Omental fat pad (tissue), 4 donors: ENCODE data around the gene EVA1C. TPM values are rescaled to one million over a fixed set of nuclear protein-coding genes. Genes with fewer than 3 reads are reported as not detected.

Experiments
- ATAC-seq: fragments of 150-250 bp; one replicate; pipeline ENCODE4 v1.9.1; 2016; ENCODE audit warnings: mild to moderate bottlenecking, moderate library complexity; ENCODE audit not compliant: low FRiP score
- DNase-seq: peaks from one replicate; pipeline ENCODE4 v3.0.0-alpha.2; 2019; ENCODE audit warnings: low spot score
- total RNA-seq, 4 donors: library from RNA; depleted of rRNA; stranded (reverse); fragments of >200 nt; gene quantifications; one replicate each; pipeline ENCODE4 v1.1.0, GENCODE V29; 2016
- TF ChIP-seq, protein P1 (sequence below), 3 donors: fragments of 450-650 bp; IDR thresholded peaks; one replicate each; pipeline ENCODE4 v1.5.1; 2016 to 2017; ENCODE audit warnings: antibody characterized with exemption in 3 of 3, mild to moderate bottlenecking in 3 of 3, moderate library complexity in 2 of 3

Gene EVA1C
- total RNA-seq, 4 donors from 2014 or later, result 41.1 to 108 (median 75.9) TPM

DNA sequence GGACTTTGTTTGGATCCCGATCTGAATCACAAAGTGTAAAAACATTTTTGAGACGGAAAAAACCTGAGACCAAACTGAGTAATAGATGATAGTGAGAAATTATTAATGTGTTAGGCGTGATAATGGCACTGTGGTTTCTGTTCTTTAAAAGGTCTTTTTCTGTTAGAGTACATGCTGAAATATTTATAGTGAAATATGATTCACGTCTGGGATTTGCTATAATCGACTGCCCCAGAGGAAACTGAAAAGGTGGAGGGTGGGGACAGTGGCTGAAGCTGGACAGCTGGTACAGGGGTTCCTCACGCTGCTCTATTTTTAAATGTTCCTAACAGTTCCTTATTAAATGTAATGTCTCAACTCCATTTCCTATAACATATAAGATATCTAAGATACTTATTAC lies 30.9 kb upstream of the EVA1C start:
- no peak for DNase-seq
- TF ChIP-seq, protein P1, sequence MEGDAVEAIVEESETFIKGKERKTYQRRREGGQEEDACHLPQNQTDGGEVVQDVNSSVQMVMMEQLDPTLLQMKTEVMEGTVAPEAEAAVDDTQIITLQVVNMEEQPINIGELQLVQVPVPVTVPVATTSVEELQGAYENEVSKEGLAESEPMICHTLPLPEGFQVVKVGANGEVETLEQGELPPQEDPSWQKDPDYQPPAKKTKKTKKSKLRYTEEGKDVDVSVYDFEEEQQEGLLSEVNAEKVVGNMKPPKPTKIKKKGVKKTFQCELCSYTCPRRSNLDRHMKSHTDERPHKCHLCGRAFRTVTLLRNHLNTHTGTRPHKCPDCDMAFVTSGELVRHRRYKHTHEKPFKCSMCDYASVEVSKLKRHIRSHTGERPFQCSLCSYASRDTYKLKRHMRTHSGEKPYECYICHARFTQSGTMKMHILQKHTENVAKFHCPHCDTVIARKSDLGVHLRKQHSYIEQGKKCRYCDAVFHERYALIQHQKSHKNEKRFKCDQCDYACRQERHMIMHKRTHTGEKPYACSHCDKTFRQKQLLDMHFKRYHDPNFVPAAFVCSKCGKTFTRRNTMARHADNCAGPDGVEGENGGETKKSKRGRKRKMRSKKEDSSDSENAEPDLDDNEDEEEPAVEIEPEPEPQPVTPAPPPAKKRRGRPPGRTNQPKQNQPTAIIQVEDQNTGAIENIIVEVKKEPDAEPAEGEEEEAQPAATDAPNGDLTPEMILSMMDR (IDR thresholded peaks at IDR 0.05), result no peak
- ATAC-seq, result peak; percentile 21

DNA sequence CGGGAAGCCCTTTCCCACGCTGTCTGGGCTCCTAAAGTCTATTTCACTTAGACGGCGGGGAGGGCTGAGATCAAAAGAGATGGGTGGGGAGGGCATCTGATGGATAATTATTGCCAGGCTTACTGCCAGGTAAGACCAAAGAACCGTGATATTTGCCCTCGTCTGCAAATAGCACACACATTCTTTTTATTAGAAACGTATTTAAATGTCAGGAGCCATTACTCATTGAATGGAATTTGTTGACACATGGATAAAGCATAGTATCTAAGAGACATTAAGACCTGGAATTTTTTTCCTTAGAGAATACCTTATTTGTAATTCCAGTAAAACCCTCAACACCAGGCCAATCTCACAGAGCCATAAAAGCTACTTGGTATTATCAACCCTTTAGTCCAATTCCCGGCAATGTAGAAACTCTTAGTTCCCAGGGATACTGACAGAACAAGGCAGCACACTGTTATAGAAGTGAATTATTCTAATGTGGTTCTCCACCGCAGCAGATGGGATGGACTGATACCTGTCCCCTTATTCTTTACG lies 30.3 kb upstream of the EVA1C start:
- peak; percentile 71 for ATAC-seq
- TF ChIP-seq, protein P1 (IDR thresholded peaks at IDR 0.05), result no peak
- DNase-seq, result no peak

DNA sequence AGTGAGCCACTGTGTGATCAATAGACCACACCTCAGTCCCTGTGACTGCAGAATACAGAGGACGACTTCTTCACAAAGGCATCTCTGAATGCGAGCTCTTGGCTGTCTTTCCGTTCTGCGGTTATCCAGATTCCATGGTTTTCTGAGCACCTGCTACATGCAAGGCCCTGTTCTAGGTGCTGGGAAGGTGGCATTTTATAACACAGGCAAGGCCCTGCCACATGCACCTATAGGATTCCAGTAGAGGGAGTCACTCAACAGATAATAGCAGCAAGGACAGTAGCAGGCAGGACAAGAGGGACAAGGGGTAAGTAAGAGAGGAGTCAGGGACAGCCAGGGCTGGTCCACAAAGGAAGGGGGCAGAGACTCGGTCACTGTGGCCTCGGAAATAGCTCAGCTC lies 28.7 kb upstream of the EVA1C start:
- TF ChIP-seq, protein P1 (IDR thresholded peaks at IDR 0.05), result no peak
- DNase-seq, result no peak
- ATAC-seq, result no peak

DNA sequence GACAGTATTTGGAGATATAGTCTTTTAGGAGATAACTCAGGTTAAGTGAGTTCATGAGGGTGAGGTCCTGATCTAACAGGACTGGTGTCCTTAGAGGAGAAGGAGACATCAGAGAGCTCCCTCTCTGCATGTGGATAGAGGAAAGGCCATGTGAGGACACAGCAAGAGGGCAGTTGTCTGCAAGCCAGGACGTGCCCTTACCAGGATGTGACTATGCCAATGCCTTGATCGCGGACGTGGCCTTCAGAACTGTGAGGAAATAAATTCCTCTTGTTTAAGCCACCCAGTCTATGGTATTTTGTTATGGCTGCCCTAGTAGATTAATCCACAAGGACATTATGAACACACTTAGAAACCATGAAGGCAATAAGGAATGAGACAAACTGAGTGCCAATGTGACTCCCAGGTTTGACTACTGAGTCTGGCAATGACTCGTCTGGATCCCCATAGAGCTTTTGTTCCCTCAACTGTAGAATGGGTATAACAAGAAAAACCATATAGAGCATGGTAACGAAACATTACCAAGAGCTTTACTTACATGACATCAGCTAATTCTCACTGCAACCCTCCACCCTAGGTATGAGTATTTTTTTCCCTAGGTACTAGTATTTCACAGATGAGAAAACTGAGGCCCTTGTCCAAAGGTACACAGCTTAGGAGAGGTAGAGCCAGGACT lies 26.2 kb upstream of the EVA1C start:
- no peak for DNase-seq
- ATAC-seq, result no peak
- TF ChIP-seq, protein P1 (IDR thresholded peaks at IDR 0.05), result no peak

DNA sequence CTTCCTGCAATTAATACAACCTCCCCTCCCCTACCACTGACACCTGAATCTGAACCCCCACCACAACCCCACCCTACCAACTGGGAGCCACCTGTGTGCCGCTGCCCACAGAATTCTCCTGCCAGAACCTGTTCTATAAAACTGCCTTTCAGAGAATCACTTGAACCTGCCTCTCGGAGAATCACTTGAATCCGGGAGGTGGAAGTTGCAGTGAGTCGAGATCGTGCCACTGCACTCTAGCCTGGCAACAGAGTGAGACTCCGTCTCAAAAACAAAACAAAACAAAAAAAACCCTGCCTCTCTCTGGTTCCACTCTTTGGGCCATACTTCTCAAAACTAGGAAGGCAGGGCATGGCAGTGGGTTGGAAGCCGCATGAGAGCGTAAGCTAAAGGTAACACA lies 25.4 kb upstream of the EVA1C start:
- TF ChIP-seq, protein P1 (IDR thresholded peaks at IDR 0.05), result no peak
- ATAC-seq, result no peak
- no peak for DNase-seq

DNA sequence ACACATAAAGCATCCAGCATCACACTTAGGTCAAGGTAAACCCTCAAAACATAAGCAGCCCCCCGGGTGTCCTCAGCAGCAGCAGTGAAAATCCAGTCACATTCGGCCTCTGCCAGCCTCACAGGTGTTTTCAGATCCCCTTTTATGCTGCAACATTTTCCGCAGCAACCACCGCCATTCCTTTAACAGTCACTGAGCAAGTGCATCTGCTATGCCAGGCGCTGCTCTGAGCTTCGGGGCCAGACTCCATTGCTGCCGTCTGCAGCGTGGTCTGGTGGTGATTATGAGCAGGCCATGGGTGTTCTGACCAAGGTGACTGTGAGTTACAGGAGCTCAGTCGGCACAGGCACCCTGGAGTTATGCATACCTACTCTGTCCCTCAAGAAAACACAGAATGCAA lies 24.2 kb upstream of the EVA1C start:
- no peak for DNase-seq

More for the DNA sequence above, 24.2 kb upstream of the EVA1C start:
- ATAC-seq, result no peak
- TF ChIP-seq, protein P1 (IDR thresholded peaks at IDR 0.05), result no peak
